ENCODE measurements around the gene FECH.
A peak's percentile ranks its signal among the peaks of the same experiment; 100 is the strongest.

FECH gene

GRCh38 chr18:57579934-57580333 lies 6.6 kb downstream of the FECH start:
- DNase-seq = no peak

GRCh38 chr18:57576316-57576715 lies 10.2 kb downstream of the FECH start:
- no peak for DNase-seq

- DNase-seq = no peak
Measured at GRCh38 chr18:57575542-57575941, 11.0 kb downstream of the FECH start.

DNA sequence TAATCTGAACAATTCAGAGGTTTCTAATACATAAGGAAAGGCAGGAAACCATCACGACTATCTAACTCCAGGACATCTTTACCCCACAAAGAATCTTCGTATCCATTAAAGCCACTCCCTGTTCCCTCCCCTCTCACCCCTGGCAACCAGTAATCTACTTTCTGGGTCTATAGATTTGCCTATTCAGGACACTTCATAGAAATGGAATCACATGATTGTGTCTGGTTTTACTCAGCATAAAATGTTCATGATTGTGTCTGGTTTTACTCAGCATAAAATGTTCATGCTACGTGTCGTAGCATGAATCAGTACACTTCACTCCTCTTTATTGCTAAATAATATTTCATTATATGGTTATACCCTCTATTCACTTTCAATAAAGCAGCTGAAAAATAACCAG lies 11.6 kb downstream of the FECH start:
- no peak for DNase-seq

DNA sequence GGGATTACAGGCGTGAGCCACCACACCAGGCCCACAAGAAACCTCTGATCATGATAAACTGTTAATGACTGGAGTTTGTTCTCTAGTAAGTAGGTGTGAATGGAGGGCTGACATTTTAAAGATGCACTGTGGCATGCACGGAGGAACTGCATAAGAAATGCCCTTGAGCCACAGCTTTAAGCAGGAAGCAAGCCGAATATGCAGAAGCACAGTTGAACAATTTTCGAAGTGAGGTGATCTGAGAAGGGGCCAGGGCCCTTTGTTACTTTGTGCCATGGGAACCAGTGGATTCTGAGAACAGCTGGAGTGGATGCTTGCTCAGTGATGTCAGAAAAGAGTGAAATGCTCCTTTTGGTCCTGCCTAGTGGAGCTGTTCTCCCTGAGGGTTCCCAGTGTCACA lies 16.3 kb downstream of the FECH start:
- no peak for DNase-seq

DNA sequence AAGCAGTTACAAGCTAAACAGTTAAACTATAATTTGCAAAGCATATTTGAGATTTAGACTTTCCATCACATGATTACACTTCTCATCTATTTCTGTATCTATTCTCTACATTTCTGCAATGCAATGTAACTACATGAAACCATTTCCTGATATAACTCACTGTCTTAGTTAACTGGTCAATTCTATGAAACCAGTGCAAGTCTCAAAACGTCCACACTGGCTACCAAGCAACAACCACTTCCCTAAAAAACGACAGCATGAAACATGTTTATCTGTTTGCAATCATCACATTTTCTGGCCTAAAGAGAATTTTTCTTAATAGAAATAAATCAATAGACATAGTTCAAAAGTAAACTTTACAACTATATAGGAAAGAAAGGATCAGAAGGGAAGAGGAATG lies 17.4 kb downstream of the FECH start:
- DNase-seq = no peak

GRCh38 chr18:57561728-57562423 lies 24.6 kb downstream of the FECH start:
- peak; percentile 54 for DNase-seq

DNA sequence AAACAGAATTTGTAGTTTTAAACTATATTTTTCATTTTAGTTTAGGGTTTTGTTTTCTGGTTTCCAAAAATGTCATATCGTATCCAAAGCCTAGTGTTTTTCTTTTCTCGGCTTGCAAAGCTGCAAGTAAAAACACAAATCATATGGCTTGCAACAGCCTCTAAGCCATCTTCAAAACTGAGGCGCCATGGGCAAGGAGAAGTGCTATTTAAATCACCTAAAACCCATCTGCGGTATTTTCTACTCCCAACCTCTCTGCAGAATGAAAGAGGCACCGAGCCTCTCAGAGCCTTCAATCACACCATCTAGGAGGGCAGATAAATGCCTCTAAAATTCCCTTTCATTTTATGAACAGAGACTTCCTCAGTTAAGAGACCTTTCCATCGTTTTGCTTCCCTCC lies 25.2 kb downstream of the FECH start:
- no peak for DNase-seq

GRCh38 chr18:57559314-57559713 lies 27.2 kb downstream of the FECH start:
- DNase-seq = no peak

DNA sequence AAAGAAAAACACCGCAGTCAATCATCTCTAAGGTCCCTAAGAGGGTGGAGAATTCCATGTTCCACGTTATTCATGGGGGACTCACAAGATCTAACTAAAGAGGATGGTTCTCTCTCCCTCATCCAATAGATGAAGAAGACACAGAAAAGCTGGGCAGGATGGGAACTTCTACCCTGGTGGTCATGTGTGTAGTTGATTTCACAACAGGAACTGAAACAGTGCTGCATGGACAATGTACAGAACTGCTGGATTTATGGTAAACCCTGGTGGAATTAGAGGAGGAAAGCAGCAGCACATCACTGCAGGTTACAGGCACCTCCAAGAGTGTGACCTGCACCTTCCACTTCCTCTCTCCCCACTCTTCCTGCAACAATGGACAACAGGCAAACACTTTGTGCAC lies 31.4 kb downstream of the FECH start:
- no peak for DNase-seq

DNA sequence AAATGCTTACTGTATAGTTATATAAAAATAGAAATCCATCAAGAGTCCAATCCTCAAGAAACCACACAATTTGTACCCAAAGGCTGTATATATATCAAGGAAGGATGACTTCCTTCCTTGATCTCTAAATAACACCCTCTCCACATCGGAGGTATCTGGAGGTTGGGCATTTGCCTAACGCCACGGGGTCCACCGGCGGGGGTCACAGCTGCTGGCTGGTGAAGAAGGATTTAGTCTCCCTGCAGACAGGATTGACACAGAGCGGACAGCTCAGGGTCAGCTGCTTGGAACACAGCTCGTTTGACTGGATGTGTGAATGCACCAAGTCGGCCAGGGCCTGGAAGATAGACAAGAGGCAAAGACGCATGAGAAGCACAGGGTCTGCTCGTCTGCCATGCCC lies 36.0 kb downstream of the FECH start:
- DNase-seq = no peak

DNA sequence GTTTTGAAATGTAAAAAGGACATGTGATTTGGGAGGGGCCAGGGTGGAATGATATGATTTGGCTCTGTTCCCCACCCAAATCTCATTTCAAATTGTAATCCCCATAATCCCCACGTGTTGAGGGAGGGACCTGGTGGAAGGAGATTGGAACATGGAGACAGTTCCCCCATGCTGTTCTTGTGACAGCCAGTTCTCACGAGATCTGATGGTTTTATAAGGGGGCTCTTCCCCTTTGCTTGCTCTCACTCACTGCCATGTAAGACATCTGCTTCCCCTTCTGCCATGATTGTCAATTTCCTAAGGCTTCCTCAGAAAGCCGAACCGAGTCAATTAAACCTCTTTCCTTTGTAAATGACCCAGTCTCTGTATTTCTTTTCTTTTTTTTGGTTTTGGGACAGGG lies 39.2 kb downstream of the FECH start:
- DNase-seq = no peak

GRCh38 chr18:57544936-57545660 lies 41.4 kb downstream of the FECH start:
- no peak for DNase-seq

DNA sequence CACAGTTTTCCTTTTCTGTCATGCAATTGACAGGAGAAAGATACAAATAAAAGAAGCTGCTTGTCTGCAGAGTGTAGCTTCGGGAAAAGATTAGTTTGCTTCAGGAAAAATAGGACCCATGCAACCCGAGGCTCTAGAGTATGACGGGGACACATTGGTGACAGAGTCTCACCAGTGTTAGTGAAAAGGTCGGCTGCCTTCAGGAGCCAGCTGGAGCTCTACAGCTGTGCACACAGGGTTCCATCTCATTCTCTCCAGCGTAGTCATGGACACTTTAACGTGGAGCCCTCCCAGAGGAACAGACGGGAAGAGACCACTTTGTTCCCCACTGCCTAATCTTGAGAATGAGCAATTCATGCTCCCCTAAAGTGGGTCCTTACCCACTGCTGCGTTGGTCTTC lies 42.9 kb downstream of the FECH start:
- no peak for DNase-seq

DNA sequence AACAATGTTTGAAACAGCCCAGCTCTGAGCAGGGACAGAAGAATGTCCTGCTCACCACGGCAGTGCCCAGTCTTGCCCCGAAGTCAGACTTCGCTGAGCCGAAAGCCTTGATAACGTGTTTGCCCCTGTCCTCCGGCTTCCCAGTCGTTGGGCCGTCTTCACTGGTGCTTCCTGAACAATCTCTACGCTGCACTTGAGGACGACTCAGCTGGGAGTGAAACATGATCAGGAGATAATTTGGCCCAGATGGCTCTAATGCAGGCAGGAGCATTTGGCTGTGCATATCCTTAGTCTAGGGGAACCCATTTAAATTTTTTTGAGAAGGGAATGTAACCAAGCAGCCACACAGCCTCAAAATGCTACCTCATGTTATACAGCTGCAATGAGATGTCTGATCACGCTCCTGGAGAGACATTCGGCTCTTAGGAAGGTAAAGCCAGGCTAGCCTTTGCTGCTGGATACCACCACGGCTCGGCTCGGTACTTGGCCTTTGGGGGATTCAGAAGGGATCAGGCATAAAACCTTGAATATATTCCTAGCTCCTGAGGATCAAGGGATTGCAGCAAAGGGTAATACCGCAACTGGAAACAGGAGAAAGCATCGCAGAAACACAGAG lies 43.6 kb downstream of the FECH start:
- DNase-seq = no peak

DNA sequence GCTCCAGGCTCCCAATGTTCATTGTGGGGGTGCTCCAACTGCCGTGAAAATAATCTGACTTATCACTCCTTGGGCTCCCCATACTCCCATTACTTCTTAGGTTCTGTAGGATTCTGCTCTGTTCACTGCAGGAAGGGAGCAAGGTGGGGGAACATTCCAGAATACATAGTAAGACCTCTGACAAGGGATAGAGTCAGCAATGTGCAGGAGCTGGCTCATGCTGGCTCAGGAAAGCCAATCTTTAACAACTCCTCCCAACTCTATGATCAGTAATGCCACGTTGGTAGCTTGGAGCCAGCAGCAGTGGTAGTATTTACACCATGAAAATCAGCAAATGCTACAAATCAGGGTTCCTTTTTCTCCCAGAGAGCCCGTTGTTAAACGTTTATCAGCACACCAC lies 44.4 kb downstream of the FECH start:
- no peak for DNase-seq

- no peak for DNase-seq
Measured at GRCh38 chr18:57539702-57540101, 46.8 kb downstream of the FECH start.

- DNase-seq = no peak
Measured at GRCh38 chr18:57538614-57539013, 47.9 kb downstream of the FECH start.

DNA sequence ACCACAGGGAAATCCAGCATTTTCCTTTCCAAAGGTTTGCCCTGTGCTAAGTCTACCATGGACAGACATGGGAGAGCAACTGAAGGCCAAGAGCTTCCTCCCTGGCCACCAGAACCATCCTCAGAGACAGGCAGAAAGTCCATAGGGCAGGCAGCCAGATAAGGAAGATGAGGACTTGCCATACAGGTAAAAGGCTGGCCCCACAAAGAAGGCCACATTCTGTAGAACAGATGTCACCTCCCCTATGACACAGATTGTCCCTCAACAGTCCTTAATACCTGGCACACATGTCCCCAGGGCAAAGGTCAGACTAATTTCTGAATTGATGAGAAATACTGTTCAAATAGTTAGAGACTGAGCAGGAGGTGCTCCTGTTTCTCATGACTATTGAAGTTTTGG lies 52.0 kb downstream of the FECH start:
- DNase-seq = no peak

DNA sequence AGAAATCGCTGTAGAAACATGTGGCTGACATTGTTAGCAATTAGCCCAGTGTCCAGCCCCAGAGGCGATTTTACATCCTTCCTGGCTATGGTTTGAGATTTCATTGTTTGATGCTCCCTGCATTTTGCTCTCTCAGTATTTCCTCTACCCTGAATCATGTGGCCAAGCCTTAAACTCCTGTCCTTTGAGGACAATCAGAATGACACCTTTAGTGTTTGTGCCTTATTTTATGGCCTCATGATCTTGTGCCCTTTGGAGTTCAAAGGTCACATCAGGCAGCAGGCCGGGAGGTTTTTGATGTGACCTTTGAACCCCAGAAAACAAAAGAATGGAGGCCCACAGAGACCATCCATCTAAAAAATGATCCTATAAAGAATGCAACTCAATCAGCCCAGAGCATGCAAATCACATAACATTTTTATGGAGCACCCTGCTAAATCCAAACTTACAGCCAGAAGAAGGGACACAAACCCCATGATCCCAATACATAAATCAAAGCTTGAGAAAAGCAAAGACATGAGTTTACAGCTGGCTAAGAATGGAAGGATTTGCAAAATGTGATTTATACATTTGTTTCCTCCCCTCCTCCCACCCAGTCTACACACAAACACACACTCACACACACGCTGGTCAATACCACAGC lies 52.5 kb downstream of the FECH start:
- no peak for DNase-seq

GRCh38 chr18:57533006-57533867 lies 53.3 kb downstream of the FECH start:
- DNase-seq = no peak

- no peak for DNase-seq
Measured at GRCh38 chr18:57529151-57529550, 57.4 kb downstream of the FECH start.

All from NCI-H1105 (cell line).